ENCODE data around the gene RBFOX2.

The RBFOX2 gene

DNA sequence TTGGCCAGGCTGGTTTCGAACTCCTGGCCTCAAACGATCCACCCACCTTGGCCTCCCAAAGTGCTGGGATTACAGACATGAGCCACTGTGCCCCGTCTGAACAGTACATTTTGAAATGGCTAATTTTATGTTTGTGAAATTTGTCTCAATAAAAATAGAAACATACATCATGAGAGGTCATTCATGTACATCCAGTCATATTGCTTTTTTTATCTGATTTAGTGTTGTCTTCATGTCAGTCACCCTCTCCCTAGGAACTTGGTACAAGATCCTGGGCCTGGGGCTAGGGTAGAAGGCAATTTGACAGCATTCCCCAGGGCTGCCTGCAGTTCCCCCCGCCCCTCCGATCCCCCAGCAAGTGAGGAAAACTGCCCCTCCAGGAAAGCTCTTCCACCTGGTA lies 46.6 kb upstream of the RBFOX2 start:
- TF ChIP-seq TAF1 (IDR thresholded peaks at IDR 0.05; ENCODE audit: low read depth) (no peak), YY1 (IDR thresholded peaks at IDR 0.05; ENCODE audit: low read depth) (no peak), CREB1 (IDR thresholded peaks at IDR 0.05; ENCODE audit: low read depth) (no peak), ZBTB7A (IDR thresholded peaks at IDR 0.05; ENCODE audit: low read depth) (no peak), NFIC (IDR thresholded peaks at IDR 0.05) (no peak)
- TF ChIP-seq, protein P1, sequence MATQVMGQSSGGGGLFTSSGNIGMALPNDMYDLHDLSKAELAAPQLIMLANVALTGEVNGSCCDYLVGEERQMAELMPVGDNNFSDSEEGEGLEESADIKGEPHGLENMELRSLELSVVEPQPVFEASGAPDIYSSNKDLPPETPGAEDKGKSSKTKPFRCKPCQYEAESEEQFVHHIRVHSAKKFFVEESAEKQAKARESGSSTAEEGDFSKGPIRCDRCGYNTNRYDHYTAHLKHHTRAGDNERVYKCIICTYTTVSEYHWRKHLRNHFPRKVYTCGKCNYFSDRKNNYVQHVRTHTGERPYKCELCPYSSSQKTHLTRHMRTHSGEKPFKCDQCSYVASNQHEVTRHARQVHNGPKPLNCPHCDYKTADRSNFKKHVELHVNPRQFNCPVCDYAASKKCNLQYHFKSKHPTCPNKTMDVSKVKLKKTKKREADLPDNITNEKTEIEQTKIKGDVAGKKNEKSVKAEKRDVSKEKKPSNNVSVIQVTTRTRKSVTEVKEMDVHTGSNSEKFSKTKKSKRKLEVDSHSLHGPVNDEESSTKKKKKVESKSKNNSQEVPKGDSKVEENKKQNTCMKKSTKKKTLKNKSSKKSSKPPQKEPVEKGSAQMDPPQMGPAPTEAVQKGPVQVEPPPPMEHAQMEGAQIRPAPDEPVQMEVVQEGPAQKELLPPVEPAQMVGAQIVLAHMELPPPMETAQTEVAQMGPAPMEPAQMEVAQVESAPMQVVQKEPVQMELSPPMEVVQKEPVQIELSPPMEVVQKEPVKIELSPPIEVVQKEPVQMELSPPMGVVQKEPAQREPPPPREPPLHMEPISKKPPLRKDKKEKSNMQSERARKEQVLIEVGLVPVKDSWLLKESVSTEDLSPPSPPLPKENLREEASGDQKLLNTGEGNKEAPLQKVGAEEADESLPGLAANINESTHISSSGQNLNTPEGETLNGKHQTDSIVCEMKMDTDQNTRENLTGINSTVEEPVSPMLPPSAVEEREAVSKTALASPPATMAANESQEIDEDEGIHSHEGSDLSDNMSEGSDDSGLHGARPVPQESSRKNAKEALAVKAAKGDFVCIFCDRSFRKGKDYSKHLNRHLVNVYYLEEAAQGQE (IDR thresholded peaks at IDR 0.05; ENCODE audit: low read depth): no peak

DNA sequence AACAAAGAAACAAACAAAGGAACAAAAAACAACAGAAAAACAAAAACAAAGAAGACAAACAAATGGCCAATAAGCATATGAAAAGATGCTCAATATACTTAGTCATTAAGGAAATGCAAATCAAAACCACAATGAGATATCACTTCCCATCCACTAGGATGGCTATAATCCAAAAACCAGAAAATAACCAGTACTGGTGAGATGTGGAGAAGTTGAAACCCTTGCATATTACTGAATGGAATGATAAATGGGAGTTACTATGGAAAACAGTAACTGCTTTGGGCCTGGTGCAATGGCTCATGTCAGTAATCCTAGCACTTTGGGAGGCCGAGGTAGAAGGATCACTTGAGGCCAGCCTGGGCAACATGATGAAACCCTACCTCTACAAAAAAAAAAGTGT lies 44.9 kb upstream of the RBFOX2 start:
- TF ChIP-seq EP300 (IDR thresholded peaks at IDR 0.05; ENCODE audit: borderline replicate concordance): no peak
- TF ChIP-seq, protein P1 (IDR thresholded peaks at IDR 0.05; ENCODE audit: low read depth): no peak
- no peak for TF ChIP-seq TAF1 (IDR thresholded peaks at IDR 0.05; ENCODE audit: low read depth)
- no peak for TF ChIP-seq CEBPB (IDR thresholded peaks at IDR 0.05)
- TF ChIP-seq ZBTB7A (IDR thresholded peaks at IDR 0.05; ENCODE audit: low read depth): no peak
- TF ChIP-seq NFIC (IDR thresholded peaks at IDR 0.05): no peak

DNA sequence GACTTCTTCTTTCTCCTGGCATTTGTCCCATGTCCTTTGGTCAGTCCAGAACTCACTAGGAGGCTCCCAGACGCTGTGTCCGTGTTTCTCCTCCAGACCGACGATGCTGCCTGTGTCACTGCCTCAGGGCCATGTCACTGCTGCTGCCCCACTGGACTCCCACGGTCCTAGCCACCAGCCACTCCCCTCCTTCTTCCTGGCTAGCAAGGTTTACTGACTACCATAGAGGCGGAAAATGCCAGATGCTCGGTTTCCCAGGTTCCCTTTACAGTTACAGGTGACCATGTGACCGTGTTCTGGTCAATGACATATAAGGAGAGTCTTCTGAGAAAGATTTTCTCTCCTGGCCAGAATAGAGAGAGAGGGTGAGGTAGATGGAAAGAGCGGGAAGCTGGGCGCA lies 40.7 kb upstream of the RBFOX2 start:
- TF ChIP-seq, protein P2, sequence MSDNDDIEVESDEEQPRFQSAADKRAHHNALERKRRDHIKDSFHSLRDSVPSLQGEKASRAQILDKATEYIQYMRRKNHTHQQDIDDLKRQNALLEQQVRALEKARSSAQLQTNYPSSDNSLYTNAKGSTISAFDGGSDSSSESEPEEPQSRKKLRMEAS (IDR thresholded peaks at IDR 0.05): no peak
- TF ChIP-seq, protein P3, sequence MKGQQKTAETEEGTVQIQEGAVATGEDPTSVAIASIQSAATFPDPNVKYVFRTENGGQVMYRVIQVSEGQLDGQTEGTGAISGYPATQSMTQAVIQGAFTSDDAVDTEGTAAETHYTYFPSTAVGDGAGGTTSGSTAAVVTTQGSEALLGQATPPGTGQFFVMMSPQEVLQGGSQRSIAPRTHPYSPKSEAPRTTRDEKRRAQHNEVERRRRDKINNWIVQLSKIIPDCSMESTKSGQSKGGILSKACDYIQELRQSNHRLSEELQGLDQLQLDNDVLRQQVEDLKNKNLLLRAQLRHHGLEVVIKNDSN (IDR thresholded peaks at IDR 0.05): no peak
- TF ChIP-seq ZBTB7A (IDR thresholded peaks at IDR 0.05; ENCODE audit: low read depth): no peak
- TF ChIP-seq RAD21 (IDR thresholded peaks at IDR 0.05; ENCODE audit: low read depth): no peak
- no peak for TF ChIP-seq CREB1 (IDR thresholded peaks at IDR 0.05; ENCODE audit: low read depth)
- no peak for TF ChIP-seq NFIC (IDR thresholded peaks at IDR 0.05)
- TF ChIP-seq TEAD4 (IDR thresholded peaks at IDR 0.05): no peak
- TF ChIP-seq, protein P1 (IDR thresholded peaks at IDR 0.05; ENCODE audit: low read depth): no peak
- TF ChIP-seq FOXM1 (IDR thresholded peaks at IDR 0.05; ENCODE audit: borderline replicate concordance, low read depth): no peak
- no peak for TF ChIP-seq CEBPB (IDR thresholded peaks at IDR 0.05)
- no peak for TF ChIP-seq EGR1 (IDR thresholded peaks at IDR 0.05)
- no peak for TF ChIP-seq YY1 (IDR thresholded peaks at IDR 0.05; ENCODE audit: low read depth)
- no peak for TF ChIP-seq TCF12 (IDR thresholded peaks at IDR 0.05; ENCODE audit: low read depth)
- TF ChIP-seq EP300 (IDR thresholded peaks at IDR 0.05; ENCODE audit: borderline replicate concordance): no peak
- TF ChIP-seq TAF1 (IDR thresholded peaks at IDR 0.05; ENCODE audit: low read depth): no peak

DNA sequence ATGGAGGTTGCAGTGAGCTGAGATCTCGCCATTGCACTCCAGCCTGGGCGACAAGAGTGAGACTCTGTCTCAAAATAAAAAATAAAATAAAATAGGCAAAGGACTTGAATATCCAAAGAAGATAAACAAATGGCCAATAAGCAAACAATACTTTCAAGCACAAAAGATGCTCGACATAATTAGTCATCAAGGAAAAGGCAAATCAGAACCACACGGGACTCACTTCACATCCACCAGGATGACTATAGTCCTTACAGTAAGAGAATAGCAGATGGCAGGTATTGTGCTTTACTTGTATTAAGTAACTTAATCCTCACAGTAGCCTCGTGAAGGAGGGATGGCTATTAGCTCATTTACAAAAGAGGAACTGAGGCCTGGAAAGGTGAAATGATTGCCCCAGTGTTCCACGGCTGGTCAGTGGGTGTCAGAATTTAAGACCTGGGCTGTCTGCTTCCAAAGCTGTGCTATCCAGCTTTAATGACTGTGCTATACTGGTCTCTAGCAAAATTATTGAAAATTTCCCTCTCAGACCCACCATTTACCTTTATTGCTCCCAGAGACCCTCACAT lies 40.2 kb upstream of the RBFOX2 start:
- TF ChIP-seq ZBTB7A (IDR thresholded peaks at IDR 0.05; ENCODE audit: low read depth) (no peak), TAF1 (IDR thresholded peaks at IDR 0.05; ENCODE audit: low read depth) (no peak), CEBPB (IDR thresholded peaks at IDR 0.05) (no peak), EP300 (IDR thresholded peaks at IDR 0.05; ENCODE audit: borderline replicate concordance) (no peak), TCF12 (IDR thresholded peaks at IDR 0.05; ENCODE audit: low read depth) (no peak), FOXM1 (IDR thresholded peaks at IDR 0.05; ENCODE audit: borderline replicate concordance, low read depth) (no peak), RAD21 (IDR thresholded peaks at IDR 0.05; ENCODE audit: low read depth) (no peak), YY1 (IDR thresholded peaks at IDR 0.05; ENCODE audit: low read depth) (no peak), TEAD4 (IDR thresholded peaks at IDR 0.05) (no peak), CREB1 (IDR thresholded peaks at IDR 0.05; ENCODE audit: low read depth) (no peak), EGR1 (IDR thresholded peaks at IDR 0.05) (no peak), NFIC (IDR thresholded peaks at IDR 0.05) (no peak)
- TF ChIP-seq, protein P3 (IDR thresholded peaks at IDR 0.05): no peak
- TF ChIP-seq, protein P2 (IDR thresholded peaks at IDR 0.05): no peak
- TF ChIP-seq, protein P1 (IDR thresholded peaks at IDR 0.05; ENCODE audit: low read depth): no peak

Measured in Ishikawa (cell line).